Upper lobe of right lung (tissue), 1 donor: Measurements from ENCODE around the gene CDK5RAP3. TPM values are rescaled to one million over a fixed set of nuclear protein-coding genes. Genes with fewer than 3 reads are reported as not detected.

Experiments
- ATAC-seq: fragments of 200-7000 bp; cut with Tn5 transposase; one replicate; pipeline ENCODE4 v1.9.1; 2020; ENCODE audit warnings: mild to moderate bottlenecking, moderate library complexity
- DNase-seq: peaks from one replicate; pipeline ENCODE4 v3.0.0-alpha.2; 2020
- H3K27ac ChIP-seq: fragments of 200-600 bp; one replicate; pipeline ENCODE4 v1.8.0; 2022
- H3K27me3 ChIP-seq: fragments of 200-600 bp; one replicate; pipeline ENCODE4 v1.8.0; 2022; ENCODE audit warnings: mild to moderate bottlenecking
- H3K36me3 ChIP-seq: fragments of 200-600 bp; one replicate; pipeline ENCODE4 v1.8.0; 2022
- H3K4me1 ChIP-seq: fragments of 200-600 bp; one replicate; pipeline ENCODE4 v1.8.0; 2022
- H3K4me3 ChIP-seq: fragments of 200-600 bp; one replicate; pipeline ENCODE4 v1.8.0; 2022; ENCODE audit warnings: mild to moderate bottlenecking
- H3K9me3 ChIP-seq: fragments of 200-600 bp; one replicate; pipeline ENCODE4 v1.8.0; 2022
- CTCF ChIP-seq: fragments of 200-600 bp; IDR thresholded peaks from one replicate; pipeline ENCODE4 v1.8.0; 2022; ENCODE audit warnings: antibody characterized with exemption
- intact Hi-C: fragments of 100-400 bp; cut with DNase I; formaldehyde crosslinking; loops from one replicate; pipeline ENCODE4 v1.11.0; 2022
- total RNA-seq: library from RNA; stranded (reverse); fragmentation: NEBNext Ultra II Directional; extraction: Animal tissue kit (Norgen Biotek cat#: 25700); gene quantifications from one replicate; pipeline ENCODE4 v1.2.1, GENCODE V29; 2021
- donor health status: DM: no; HTN: yes; CAD: no; lungs with severe emphysema.

CDK5RAP3 gene
- total RNA-seq, 1 donor from 2014 or later = 140 TPM

- Histone ChIP-seq H3K36me3 (no peaks in the 10 kb centered on the region), H3K4me1 (peaks cover 36% of the 10 kb centered on the region), H3K9me3 (no peaks in the 10 kb centered on the region), H3K27ac (no peak overlapping the region), H3K27me3 (no peaks in the 10 kb centered on the region), H3K4me3 (no peak overlapping the region)
- ATAC-seq (peak; percentile 60), DNase-seq (peak; percentile 92)
- intact Hi-C loops = loop anchor here (5.0 kb wide), 1 partner anchor 46 kb away; no protein-coding TSS in a partner anchor
- peak; percentile 84 for TF ChIP-seq CTCF
Observed at GRCh38 chr17:48026502-48027321, 55.8 kb downstream of the CDK5RAP3 start.

- Histone ChIP-seq H3K27ac (no peak overlapping the region), H3K4me3 (no peak overlapping the region), H3K27me3 (no peaks in the 10 kb centered on the region), H3K9me3 (no peaks in the 10 kb centered on the region), H3K36me3 (no peaks in the 10 kb centered on the region), H3K4me1 (peaks cover 36% of the 10 kb centered on the region)
- intact Hi-C loops = loop anchor here (5.0 kb wide), 1 partner anchor 45 kb away; no protein-coding TSS in a partner anchor
- DNase-seq (no peak), ATAC-seq (no peak)
- TF ChIP-seq CTCF = no peak
Observed at GRCh38 chr17:48027322-48027981, 56.5 kb downstream of the CDK5RAP3 start.

- Histone ChIP-seq H3K9me3 (no peaks in the 10 kb centered on the region), H3K36me3 (no peaks in the 10 kb centered on the region), H3K4me3 (no peak overlapping the region), H3K27me3 (no peaks in the 10 kb centered on the region), H3K27ac (no peak overlapping the region), H3K4me1 (peaks cover 26% of the 10 kb centered on the region)
- intact Hi-C loops = loop anchor here (5.0 kb wide), 1 partner anchor 44 kb away; no protein-coding TSS in a partner anchor
- no peak for ATAC-seq
- TF ChIP-seq CTCF = no peak
- DNase-seq = no peak
Observed at GRCh38 chr17:48028736-48029135, 57.8 kb downstream of the CDK5RAP3 start.

- Histone ChIP-seq H3K4me1 (peaks cover 16% of the 10 kb centered on the region), H3K36me3 (no peaks in the 10 kb centered on the region), H3K27me3 (no peaks in the 10 kb centered on the region), H3K9me3 (no peaks in the 10 kb centered on the region), H3K27ac (no peak overlapping the region), H3K4me3 (no peak overlapping the region)
- intact Hi-C loops = no loop called here
- DNase-seq = no peak
- no peak for ATAC-seq
- TF ChIP-seq CTCF = no peak
Observed at GRCh38 chr17:48030531-48030930, 59.6 kb downstream of the CDK5RAP3 start.

Other genes starting within 250 kb of the CDK5RAP3 start
- 3.9 TPM for gene TBX21, start 237.9 kb upstream of the CDK5RAP3 start, total RNA-seq
- gene OSBPL7, start 149.3 kb upstream of the CDK5RAP3 start, total RNA-seq = 14.4 TPM
- 29.2 TPM for gene MRPL10, start 139.6 kb upstream of the CDK5RAP3 start, total RNA-seq
- gene LRRC46, start 139.4 kb upstream of the CDK5RAP3 start, total RNA-seq = 1.1 TPM
- gene SCRN2, start 129.8 kb upstream of the CDK5RAP3 start, total RNA-seq = 30.5 TPM
- 8.5 TPM for gene SP6, start 120.0 kb upstream of the CDK5RAP3 start, total RNA-seq
- gene SP2, start 74.9 kb upstream of the CDK5RAP3 start, total RNA-seq = 16.9 TPM
- 29.4 TPM for gene PNPO, start 29.5 kb upstream of the CDK5RAP3 start, total RNA-seq
- 47.4 TPM for gene PRR15L, start 13.2 kb upstream of the CDK5RAP3 start, total RNA-seq
- gene COPZ2, start 66.7 kb downstream of the CDK5RAP3 start, total RNA-seq = 24.5 TPM
- gene NFE2L1, start 77.2 kb downstream of the CDK5RAP3 start, total RNA-seq = 201 TPM
- 34.0 TPM for gene CBX1, start 130.4 kb downstream of the CDK5RAP3 start, total RNA-seq
- 20.8 TPM for gene SNX11, start 136.7 kb downstream of the CDK5RAP3 start, total RNA-seq